ENCODE results near the gene COA8.
A peak's percentile ranks its signal among the peaks of the same experiment; 100 is the strongest.

The COA8 gene

GRCh38 chr14:103616635-103617300 lies 54.0 kb downstream of the COA8 start:
- FAIRE-seq (no peak), DNase-seq (ENCODE audit: insufficient read length, low spot score) (no peak)

GRCh38 chr14:103619057-103619456 lies 56.3 kb downstream of the COA8 start:
- no peak for FAIRE-seq
- DNase-seq (ENCODE audit: insufficient read length, low spot score) = no peak

- FAIRE-seq = no peak
- no peak for DNase-seq (ENCODE audit: insufficient read length, low spot score)
Observed at GRCh38 chr14:103621860-103622259, 59.1 kb downstream of the COA8 start.

- DNase-seq (ENCODE audit: insufficient read length, low spot score) (no peak), FAIRE-seq (no peak)
Observed at GRCh38 chr14:103623308-103623707, 60.5 kb downstream of the COA8 start.

GRCh38 chr14:103623883-103624482 lies 61.2 kb downstream of the COA8 start:
- DNase-seq (ENCODE audit: insufficient read length, low spot score) (no peak), FAIRE-seq (no peak)

- FAIRE-seq = peak; percentile 68
Observed at GRCh38 chr14:103624860-103625259, 62.1 kb downstream of the COA8 start.

GRCh38 chr14:103625356-103626095 lies 62.8 kb downstream of the COA8 start:
- FAIRE-seq (no peak), DNase-seq (ENCODE audit: insufficient read length, low spot score) (no peak)

More at GRCh38 chr14:103624860-103625259, 62.1 kb downstream of the COA8 start:
- peak; percentile 75 for DNase-seq (ENCODE audit: insufficient read length, low spot score)

- DNase-seq (ENCODE audit: insufficient read length, low spot score) (no peak), FAIRE-seq (no peak)
Observed at GRCh38 chr14:103626146-103626850, 63.5 kb downstream of the COA8 start.

GRCh38 chr14:103627073-103628025 lies 64.6 kb downstream of the COA8 start:
- FAIRE-seq (no peak), DNase-seq (ENCODE audit: insufficient read length, low spot score) (no peak)

- DNase-seq (ENCODE audit: insufficient read length, low spot score) (peak; percentile 60), FAIRE-seq (no peak)
Observed at GRCh38 chr14:103628221-103628683, 65.5 kb downstream of the COA8 start.

- DNase-seq (ENCODE audit: insufficient read length, low spot score) = peak; percentile 77
Observed at GRCh38 chr14:103628684-103629502, 66.1 kb downstream of the COA8 start, which contains the start of gene KLC1. Gene KLC1 (plus strand): TSS chr14:103629211. CDS start chr14:103654565, 25,354 bp downstream.

GRCh38 chr14:103629503-103630121 lies 66.9 kb downstream of the COA8 start:
- FAIRE-seq (no peak), DNase-seq (ENCODE audit: insufficient read length, low spot score) (peak; percentile 44)

More at GRCh38 chr14:103628684-103629502, 66.1 kb downstream of the COA8 start, which contains the start of gene KLC1:
- FAIRE-seq = peak; percentile 33

GRCh38 chr14:103630364-103631108 lies 67.8 kb downstream of the COA8 start:
- DNase-seq (ENCODE audit: insufficient read length, low spot score) = no peak

GRCh38 chr14:103633391-103633790 lies 70.6 kb downstream of the COA8 start:
- DNase-seq (ENCODE audit: insufficient read length, low spot score) = no peak
- FAIRE-seq = no peak

More at GRCh38 chr14:103630364-103631108, 67.8 kb downstream of the COA8 start:
- no peak for FAIRE-seq

- FAIRE-seq (no peak), DNase-seq (ENCODE audit: insufficient read length, low spot score) (no peak)
Observed at GRCh38 chr14:103634156-103634555, 71.4 kb downstream of the COA8 start.

GRCh38 chr14:103638594-103638993 lies 75.8 kb downstream of the COA8 start:
- no peak for FAIRE-seq

More at GRCh38 chr14:103638594-103638993, 75.8 kb downstream of the COA8 start:
- no peak for DNase-seq (ENCODE audit: insufficient read length, low spot score)

Data from HTR-8/SVneo (cell line).